Lower leg skin (tissue), 4 donors: ENCODE data around the gene SLC43A1. TPM values are rescaled to one million over a fixed set of nuclear protein-coding genes. Genes with fewer than 3 reads are reported as not detected.

Experiments used
- DNase-seq, 2 donors: peaks; one replicate each; pipeline ENCODE4 v3.0.0-alpha.2; 2019; ENCODE audit warnings: low spot score in 2 of 2
- H3K4me3 ChIP-seq: fragments of 200-600 bp; sonication (generic); 2 replicates; pipeline ENCODE4 v1.5.1; 2017; ENCODE audit warnings: mild to moderate bottlenecking, low read depth; ENCODE audit not compliant: poor library complexity, severe bottlenecking
- CTCF ChIP-seq, 3 donors: fragments of 450-650 bp; IDR thresholded peaks; one replicate each; pipeline ENCODE4 v1.5.1; 2016; ENCODE audit warnings: antibody characterized with exemption in 3 of 3, mild to moderate bottlenecking in 3 of 3, moderate library complexity in 2 of 3
- POLR2A ChIP-seq, 2 donors: fragments of 450-650 bp; IDR thresholded peaks; one replicate each; pipeline ENCODE4 v1.6.1; 2016 to 2017; ENCODE audit warnings: antibody characterized with exemption in 2 of 2, mild to moderate bottlenecking in 1 of 2, moderate library complexity in 1 of 2
- WGBS, 2 donors: methylation state at CpG; one replicate each; pipeline ENCODE4 v1.1.5; 2018; 5-methylcytosine and 5-hydroxymethylcytosine counted together
- intact Hi-C: fragments of 100-400 bp; cut with DNase I; formaldehyde crosslinking; loops from one replicate; pipeline ENCODE4 v1.15.0; 2023; ENCODE audit warnings: low total_unique reads
- total RNA-seq, 4 donors: library from RNA; depleted of rRNA; stranded (reverse); fragments of >200 nt; gene quantifications; one replicate each; pipeline ENCODE4 v1.1.0, GENCODE V29; 2016

Gene SLC43A1
- total RNA-seq, 4 donors from 2014 or later = 15.9 to 20.2 (median 18.3) TPM

GRCh38 chr11:57551941-57552340 is 36.4 kb upstream of the SLC43A1 start:
- H3K4me3 ChIP-seq = no peak overlapping the region
- WGBS, 2 donors = 90 to 93% methylated on average over 4 of the region's 4 CpGs
- intact Hi-C loops = no loop called here
- no peak for DNase-seq
- TF ChIP-seq POLR2A (IDR thresholded peaks at IDR 0.05) (no peak), CTCF (IDR thresholded peaks at IDR 0.05) (no peak)

GRCh38 chr11:57549983-57550382 is 34.5 kb upstream of the SLC43A1 start:
- TF ChIP-seq POLR2A (IDR thresholded peaks at IDR 0.05) (no peak), CTCF (IDR thresholded peaks at IDR 0.05) (no peak)
- H3K4me3 ChIP-seq = no peak overlapping the region
- WGBS, 2 donors = 77 to 84% methylated on average over 8 of the region's 8 CpGs
- DNase-seq = no peak
- intact Hi-C loops = no loop called here

- 32 to 51% methylated on average over 6 of the region's 6 CpGs for WGBS, 2 donors
- intact Hi-C loops = no loop called here
- no peak for DNase-seq
- TF ChIP-seq POLR2A (IDR thresholded peaks at IDR 0.05) = no peak
- TF ChIP-seq CTCF (IDR thresholded peaks at IDR 0.05) = no peak
- no peak overlapping the region for H3K4me3 ChIP-seq
These were observed 32.4 kb upstream of the SLC43A1 start for GRCh38 chr11:57547854-57548377.

GRCh38 chr11:57546869-57547475 is 31.5 kb upstream of the SLC43A1 start:
- intact Hi-C loops = no loop called here
- no peak for DNase-seq
- H3K4me3 ChIP-seq = no peak overlapping the region
- 65 to 66% methylated on average over 5 of the region's 5 CpGs for WGBS, 2 donors
- TF ChIP-seq POLR2A (IDR thresholded peaks at IDR 0.05) (no peak), CTCF (IDR thresholded peaks at IDR 0.05) (no peak)

GRCh38 chr11:57546451-57546850 is 30.9 kb upstream of the SLC43A1 start:
- no peak for DNase-seq
- H3K4me3 ChIP-seq = no peak overlapping the region
- 97 to 99% methylated on average over 7 of the region's 7 CpGs for WGBS, 2 donors
- TF ChIP-seq POLR2A (IDR thresholded peaks at IDR 0.05) (no peak), CTCF (IDR thresholded peaks at IDR 0.05) (no peak)
- intact Hi-C loops = no loop called here

GRCh38 chr11:57545883-57546282 is 30.4 kb upstream of the SLC43A1 start:
- intact Hi-C loops = no loop called here
- TF ChIP-seq POLR2A (IDR thresholded peaks at IDR 0.05) (no peak), CTCF (IDR thresholded peaks at IDR 0.05) (no peak)
- WGBS, 2 donors = 90 to 91% methylated on average over 12 to 13 of the region's 13 CpGs
- no peak overlapping the region for H3K4me3 ChIP-seq
- DNase-seq = no peak
